Ishikawa (cell line): ENCODE measurements around the gene HIGD1A.

Experiments used
- CEBPB ChIP-seq: IDR thresholded peaks from 2 replicates; pipeline ENCODE4 v1.6.1; 2012
- CREB1 ChIP-seq: IDR thresholded peaks from 2 replicates; pipeline ENCODE4 v1.6.1; 2012; ENCODE audit warnings: low read depth
- EGR1 ChIP-seq: IDR thresholded peaks from 2 replicates; pipeline ENCODE4 v1.6.1; 2012
- EP300 ChIP-seq: IDR thresholded peaks from 2 replicates; pipeline ENCODE4 v1.6.1; 2012; ENCODE audit warnings: borderline replicate concordance
- MAX ChIP-seq: IDR thresholded peaks from 2 replicates; pipeline ENCODE4 v1.6.1; 2012
- NFIC ChIP-seq: IDR thresholded peaks from 2 replicates; pipeline ENCODE4 v1.6.1; 2012
- RAD21 ChIP-seq: IDR thresholded peaks from 2 replicates; pipeline ENCODE4 v1.6.1; 2012; ENCODE audit warnings: low read depth
- REST ChIP-seq: IDR thresholded peaks from 2 replicates; pipeline ENCODE4 v1.6.1; 2012; ENCODE audit warnings: low read depth, mild to moderate bottlenecking
- TAF1 ChIP-seq: IDR thresholded peaks from 2 replicates; pipeline ENCODE4 v1.6.1; 2012; ENCODE audit warnings: low read depth, mild to moderate bottlenecking
- TCF12 ChIP-seq: IDR thresholded peaks from 2 replicates; pipeline ENCODE4 v1.6.1; 2012; ENCODE audit warnings: low read depth
- USF1 ChIP-seq: IDR thresholded peaks from 2 replicates; pipeline ENCODE4 v1.6.1; 2012
- YY1 ChIP-seq: IDR thresholded peaks from 2 replicates; pipeline ENCODE4 v1.6.1; 2012; ENCODE audit warnings: low read depth

- TF ChIP-seq EP300 (no peak), YY1 (no peak), CREB1 (no peak), NFIC (no peak), EGR1 (no peak), REST (no peak), TCF12 (no peak), TAF1 (no peak), MAX (no peak), CEBPB (no peak), RAD21 (no peak), USF1 (no peak)
Measured at GRCh38 chr3:42850263-42850662, 46.0 kb upstream of the HIGD1A start.
